A549 (cell line): ENCODE data around the gene DUSP3. TPM values are rescaled to one million over a fixed set of nuclear protein-coding genes. Genes with fewer than 3 reads are reported as not detected.

ENCODE experiments used
- ATAC-seq, 2 experiments: fragments of 200-7000 bp in 1 of 2; fragments of >200 bp in 1 of 2; cut with Nextera tagmentation in 1 of 2; cut with Tn5 transposase in 1 of 2; 3 replicates each; pipeline versions ENCODE4 v1.8.0 to v1.9.1; 2018 to 2020; ENCODE audit warnings: mild to moderate bottlenecking in 1 of 2, moderate library complexity in 1 of 2
- CTCF ChIA-PET: fragments of 300-600 bp; sonication (Branson Sonifier 250); formaldehyde crosslinking; extraction: SDS; loops from one replicate; lab custom pipeline; 2021; ENCODE audit warnings: antibody characterized with exemption, inconsistent platforms; lab: Yijun Ruan, JAX
- POLR2A ChIA-PET: fragments of 350-600 bp; formaldehyde crosslinking; extraction: SDS; loops from one replicate; lab custom pipeline; 2021; ENCODE audit warnings: antibody characterized with exemption, inconsistent platforms; lab: Yijun Ruan, JAX
- DNase-seq, 2 experiments: peaks; one replicate each; pipeline versions ENCODE4 v3.0.0 to v3.0.0-alpha.2; 2011 to 2016; ENCODE audit warnings: low read depth in 1 of 2, low spot score in 1 of 2
- FAIRE-seq: peaks from 2 replicates; lab custom pipeline; 2011; peaks lifted over from hg19 to GRCh38; lab: Jason Lieb, UNC
- H3K27ac ChIP-seq, 2 experiments: fragments of >200 bp; sonication (Bioruptor Twin); formaldehyde crosslinking; 3 replicates each; pipeline ENCODE4 v1.5.1; 2016 to 2017
- H3K4me1 ChIP-seq: fragments of >200 bp; sonication (Bioruptor Twin); formaldehyde crosslinking; 3 replicates; pipeline ENCODE4 v1.6.1; 2016
- H3K4me2 ChIP-seq: fragments of >200 bp; sonication (Bioruptor Twin); formaldehyde crosslinking; 3 replicates; pipeline ENCODE4 v1.6.1; 2016
- H3K4me3 ChIP-seq: fragments of >200 bp; sonication (Bioruptor Twin); formaldehyde crosslinking; 3 replicates; pipeline ENCODE4 v1.5.1; 2016
- H3K9me3 ChIP-seq: fragments of >200 bp; sonication (Bioruptor Twin); formaldehyde crosslinking; 3 replicates; pipeline ENCODE4 v1.6.1; 2016
- CBX2 ChIP-seq: fragments of 200-600 bp; sonication (generic); IDR thresholded peaks from 2 replicates; pipeline ENCODE4 v1.6.1; 2016; ENCODE audit warnings: low read depth, mild to moderate bottlenecking, borderline replicate concordance
- ELK1 ChIP-seq: fragments of 150-350 bp; IDR thresholded peaks from 2 replicates; pipeline ENCODE4 v1.6.1; 2014; ENCODE audit warnings: low read depth, mild to moderate bottlenecking, low read length
- ESRRA ChIP-seq: fragments of 150-350 bp; IDR thresholded peaks from 2 replicates; pipeline ENCODE4 v1.6.1; 2014; ENCODE audit warnings: mild to moderate bottlenecking, low read length, borderline replicate concordance
- FOSB ChIP-seq: fragments of 250-450 bp; sonication (Bioruptor Pico); IDR thresholded peaks from 2 replicates; pipeline ENCODE4 v1.5.0; 2020; ENCODE audit warnings: mild to moderate bottlenecking, moderate library complexity
- FOSL2 ChIP-seq, 2 experiments: fragments of 450-650 bp in 1 of 2; fragments of >200 bp in 1 of 2; sonication (Bioruptor Twin) in 1 of 2; formaldehyde crosslinking; IDR thresholded peaks; 2 replicates each; pipeline versions ENCODE4 v1.5.0 to v1.6.1; 2016 to 2020; ENCODE audit warnings: mild to moderate bottlenecking in 1 of 2, moderate library complexity in 1 of 2
- JUN ChIP-seq, 2 experiments: fragments of >200 bp; sonication (Bioruptor Twin); formaldehyde crosslinking; IDR thresholded peaks; 2 replicates in 1 of 2; 3 replicates in 1 of 2; pipeline ENCODE4 v1.6.1; 2016 to 2017
- JUNB ChIP-seq: fragments of >200 bp; sonication (Bioruptor Twin); formaldehyde crosslinking; IDR thresholded peaks from 2 replicates; pipeline ENCODE4 v1.6.1; 2016
- KDM1A ChIP-seq: fragments of 200-600 bp; sonication (generic); IDR thresholded peaks from 2 replicates; pipeline ENCODE4 v1.6.1; 2016; ENCODE audit warnings: low read depth, mild to moderate bottlenecking
- KDM5A ChIP-seq: fragments of 200-600 bp; sonication (generic); IDR thresholded peaks from 2 replicates; pipeline ENCODE4 v1.6.1; 2016; ENCODE audit warnings: antibody characterized with exemption, mild to moderate bottlenecking
- MAZ ChIP-seq: fragments of 150-350 bp; IDR thresholded peaks from 2 replicates; pipeline ENCODE4 v1.6.1; 2014; ENCODE audit warnings: antibody characterized with exemption, low read depth, low read length, borderline replicate concordance
- NFE2L2 ChIP-seq: fragments of 150-350 bp; conservative IDR thresholded peaks from 2 replicates; pipeline ENCODE4 v1.6.1; 2014; ENCODE audit warnings: low read length
- POLR2AphosphoS2 ChIP-seq: conservative IDR thresholded peaks from 2 replicates; pipeline ENCODE4 v1.6.1; 2012; ENCODE audit warnings: low read length, improper control_type of control experiment, inconsistent platforms
- RAD21 ChIP-seq, 2 experiments: fragments of >200 bp in 1 of 2; sonication (Bioruptor Twin) in 1 of 2; formaldehyde crosslinking in 1 of 2; IDR thresholded peaks in 1 of 2; conservative IDR thresholded peaks in 1 of 2; 2 replicates in 1 of 2; 3 replicates in 1 of 2; pipeline ENCODE4 v1.6.1; 2012 to 2018; ENCODE audit warnings: inconsistent platforms in 1 of 2
- RCOR1 ChIP-seq: fragments of 150-350 bp; IDR thresholded peaks from 2 replicates; pipeline ENCODE4 v1.6.1; 2014; ENCODE audit warnings: antibody characterized with exemption, low read length, low read depth
- REST ChIP-seq: fragments of 200-600 bp; sonication (generic); IDR thresholded peaks from 2 replicates; pipeline ENCODE4 v1.6.1; 2016; ENCODE audit warnings: antibody characterized with exemption, mild to moderate bottlenecking, moderate library complexity
- RFX5 ChIP-seq: fragments of 450-650 bp; IDR thresholded peaks from 2 replicates; pipeline ENCODE4 v1.7.1; 2014; ENCODE audit warnings: antibody characterized with exemption, mild to moderate bottlenecking, moderate library complexity
- ZFP36 ChIP-seq: fragments of 450-650 bp; IDR thresholded peaks from 2 replicates; pipeline ENCODE4 v1.6.1; 2014; ENCODE audit warnings: borderline replicate concordance; ENCODE audit not compliant: partially characterized antibody
- ZNF302 ChIP-seq: fragments of 250-450 bp; sonication (Bioruptor Pico); IDR thresholded peaks from 2 replicates; pipeline ENCODE4 v1.9.0; 2021; ENCODE audit warnings: inconsistent platforms, mild to moderate bottlenecking, moderate library complexity
- WGBS: methylation state at CpG from one replicate; pipeline ENCODE4 v1.1.6; 2017; ENCODE audit errors: missing lambda C conversion rate; 5-methylcytosine and 5-hydroxymethylcytosine counted together
- polyA plus RNA-seq, 4 experiments: library from polyadenylated mRNA; depleted of rRNA in 3 of 4; stranded (reverse); fragments of >200 nt; fragmentation: RNase III in 1 of 4; extraction: RNeasy Plus Mini Kit Qiagen cat#74134 plus additional on column Dnase treatment in 1 of 4; gene quantifications; 2 replicates in 3 of 4; 3 replicates in 1 of 4; pipeline ENCODE4 v1.2.3, GENCODE V29; 2011 to 2017
- TF ChIP-seq, protein P1 (sequence below): IDR thresholded peaks from 2 replicates; pipeline ENCODE4 v1.6.1; 2012; ENCODE audit warnings: low read depth, borderline replicate concordance

The DUSP3 gene
- polyA plus RNA-seq, 2 of the 4 experiments (the other 2 are of a cell fraction): 60.0 to 62.2 TPM

DNA sequence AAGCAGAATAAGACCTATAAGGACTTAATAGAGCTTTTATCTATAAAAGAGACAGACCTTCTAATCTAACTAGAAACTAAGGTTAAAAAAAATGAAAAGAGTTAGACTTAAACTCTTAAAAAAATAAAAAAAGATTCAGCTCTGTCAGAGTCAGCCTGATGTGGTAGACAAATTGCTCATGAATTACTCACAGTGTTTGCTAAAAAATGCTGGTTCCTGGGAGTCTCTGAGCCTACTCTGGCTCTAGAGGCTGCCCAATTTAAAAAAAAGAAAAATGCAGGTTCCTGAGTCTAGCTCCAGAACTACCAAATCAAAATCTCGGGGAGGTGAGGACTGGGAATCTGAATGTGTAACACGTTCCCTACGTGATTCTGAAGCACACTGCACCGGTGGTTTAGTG, 38.2 kb downstream of the DUSP3 start (continued):
- TF ChIP-seq, protein P1, sequence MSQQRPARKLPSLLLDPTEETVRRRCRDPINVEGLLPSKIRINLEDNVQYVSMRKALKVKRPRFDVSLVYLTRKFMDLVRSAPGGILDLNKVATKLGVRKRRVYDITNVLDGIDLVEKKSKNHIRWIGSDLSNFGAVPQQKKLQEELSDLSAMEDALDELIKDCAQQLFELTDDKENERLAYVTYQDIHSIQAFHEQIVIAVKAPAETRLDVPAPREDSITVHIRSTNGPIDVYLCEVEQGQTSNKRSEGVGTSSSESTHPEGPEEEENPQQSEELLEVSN: no peak
- TF ChIP-seq POLR2AphosphoS2 (no peak), CBX2 (no peak), ZFP36 (no peak), RAD21 (conservative IDR thresholded peaks at IDR 0.05 in 1 of 2, IDR thresholded peaks at IDR 0.05 in 1 of 2) (no peak)

- H3K27ac ChIP-seq: no peak overlapping the region
- DNase-seq (no peak), ATAC-seq (no peak), FAIRE-seq (no peak)
- ChIA-PET POLR2A (no interaction called here), CTCF (interaction anchor here (1.4 to 18.8 kb wide), 4 partner anchors 11 to 161 kb away, joined by 4 to 288 read pairs (median 17); partner anchors contain the start of gene SOST)
- TF ChIP-seq REST: no peak
- WGBS: 78% methylated on average over 2 of the region's 2 CpGs
- H3K4me1 ChIP-seq: peaks cover 13% of the 10 kb centered on the region
- H3K9me3 ChIP-seq: no peaks in the 10 kb centered on the region
- no peak overlapping the region for H3K4me2 ChIP-seq
- H3K4me3 ChIP-seq: no peak overlapping the region
Measured at GRCh38 chr17:43737722-43738121, 41.1 kb downstream of the DUSP3 start.

DNA sequence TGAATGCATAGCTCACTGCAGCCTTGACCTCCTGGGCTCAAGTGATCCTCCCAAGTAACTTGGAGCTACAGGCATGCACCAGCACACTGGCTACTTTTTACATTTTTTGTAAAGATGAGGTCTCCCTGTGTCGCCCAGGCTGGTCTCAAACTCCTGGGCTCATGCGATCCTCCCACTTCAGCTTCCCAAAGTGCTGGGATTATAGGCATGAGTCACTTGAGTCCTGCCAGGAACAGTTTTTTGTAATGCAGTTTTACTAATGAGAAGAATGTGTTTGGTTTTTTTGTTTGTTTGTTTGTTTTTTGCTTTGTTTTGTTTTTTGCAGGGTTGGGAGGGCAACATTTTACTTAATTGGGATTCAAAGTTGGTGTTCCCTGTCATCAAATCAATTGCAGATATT, 42.4 kb downstream of the DUSP3 start:
- CTCF ChIA-PET: interaction anchor here (1.1 to 18.8 kb wide), 7 partner anchors 10 to 342 kb away, joined by 3 to 288 read pairs (median 5); partner anchors contain the start of gene SOST
- Histone ChIP-seq H3K4me3 (no peak overlapping the region), H3K9me3 (no peaks in the 10 kb centered on the region), H3K4me1 (peaks cover 13% of the 10 kb centered on the region), H3K4me2 (no peak overlapping the region), H3K27ac (no peak overlapping the region)
- ATAC-seq (no peak), DNase-seq (no peak), FAIRE-seq (no peak)
- TF ChIP-seq KDM5A (no peak), RCOR1 (no peak), NFE2L2 (no peak), ZNF302 (CRISPR knock-in tag) (no peak), JUN (IDR thresholded peaks at IDR 0.05) (no peak), ELK1 (no peak), FOSL2 (IDR thresholded peaks at IDR 0.05) (no peak), FOSL2 (CRISPR knock-in tag; IDR thresholded peaks at IDR 0.05) (no peak), POLR2AphosphoS2 (no peak), KDM1A (no peak), FOSB (CRISPR knock-in tag) (no peak), MAZ (no peak), ESRRA (no peak), RFX5 (no peak), JUNB (no peak)
- WGBS: 75% methylated on average over 2 of the region's 2 CpGs
- POLR2A ChIA-PET: no interaction called here
